ENCODE measurements around the gene CSTF2.

Gene CSTF2

GRCh38 chrX:100868273-100868672, 48.1 kb downstream of the CSTF2 start:
- DNase-seq: no peak

GRCh38 chrX:100870527-100870926, 50.3 kb downstream of the CSTF2 start:
- DNase-seq: no peak

- DNase-seq: no peak
Observed at GRCh38 chrX:100871594-100872560, 51.7 kb downstream of the CSTF2 start.

GRCh38 chrX:100874325-100874724, 54.1 kb downstream of the CSTF2 start, which contains the start of gene NOX1:
Gene NOX1, minus strand, starts transcription at chrX:100874359. Its CDS starts 220 bp downstream, at chrX:100874139.
- DNase-seq: no peak

GRCh38 chrX:100880368-100880767, 60.2 kb downstream of the CSTF2 start:
- DNase-seq: no peak

- no peak for DNase-seq
Observed at GRCh38 chrX:100883654-100884053, 63.5 kb downstream of the CSTF2 start.

Data from right kidney (tissue), 1 donor.